HEK293 (cell line): ENCODE data around the gene DNAJC3.

Experiments used
- ZBTB17 ChIP-seq: fragments of 450-650 bp; formaldehyde crosslinking; IDR thresholded peaks from 2 replicates; pipeline ENCODE4 v1.5.1; 2016; ENCODE audit warnings: missing biosample characterization, missing genetic modification characterization
- TF ChIP-seq, protein P1 (sequence below): fragments of 450-650 bp; formaldehyde crosslinking; IDR thresholded peaks from 2 replicates; pipeline ENCODE4 v1.5.1; 2016; ENCODE audit warnings: missing biosample characterization, missing genetic modification characterization

DNA sequence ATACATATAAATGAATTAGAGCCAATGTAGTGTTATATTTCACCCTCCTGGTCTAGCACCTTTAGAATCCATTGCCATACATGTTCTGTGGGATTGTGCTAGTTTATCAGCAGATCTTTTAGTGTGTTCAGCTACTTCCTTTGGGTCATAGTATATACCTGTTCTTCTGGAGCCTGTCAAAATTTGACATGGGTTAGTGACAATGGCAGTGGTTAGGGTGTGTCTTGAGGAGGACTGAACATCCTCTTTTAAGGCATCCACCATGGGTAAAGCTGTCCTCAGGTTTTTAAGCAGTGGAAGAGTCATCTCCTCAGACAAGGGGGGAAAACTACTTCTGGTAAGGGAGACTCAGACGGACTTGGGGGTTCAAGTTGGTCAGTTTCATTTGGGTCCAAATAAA is 29.4 kb downstream of the DNAJC3 start:
- TF ChIP-seq, protein P1, sequence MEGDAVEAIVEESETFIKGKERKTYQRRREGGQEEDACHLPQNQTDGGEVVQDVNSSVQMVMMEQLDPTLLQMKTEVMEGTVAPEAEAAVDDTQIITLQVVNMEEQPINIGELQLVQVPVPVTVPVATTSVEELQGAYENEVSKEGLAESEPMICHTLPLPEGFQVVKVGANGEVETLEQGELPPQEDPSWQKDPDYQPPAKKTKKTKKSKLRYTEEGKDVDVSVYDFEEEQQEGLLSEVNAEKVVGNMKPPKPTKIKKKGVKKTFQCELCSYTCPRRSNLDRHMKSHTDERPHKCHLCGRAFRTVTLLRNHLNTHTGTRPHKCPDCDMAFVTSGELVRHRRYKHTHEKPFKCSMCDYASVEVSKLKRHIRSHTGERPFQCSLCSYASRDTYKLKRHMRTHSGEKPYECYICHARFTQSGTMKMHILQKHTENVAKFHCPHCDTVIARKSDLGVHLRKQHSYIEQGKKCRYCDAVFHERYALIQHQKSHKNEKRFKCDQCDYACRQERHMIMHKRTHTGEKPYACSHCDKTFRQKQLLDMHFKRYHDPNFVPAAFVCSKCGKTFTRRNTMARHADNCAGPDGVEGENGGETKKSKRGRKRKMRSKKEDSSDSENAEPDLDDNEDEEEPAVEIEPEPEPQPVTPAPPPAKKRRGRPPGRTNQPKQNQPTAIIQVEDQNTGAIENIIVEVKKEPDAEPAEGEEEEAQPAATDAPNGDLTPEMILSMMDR (tag by site-specific recombination), result no peak
- TF ChIP-seq ZBTB17, result no peak
